ENCODE results near the gene GRIA1. TPM values are rescaled to one million over a fixed set of nuclear protein-coding genes. Genes with fewer than 3 reads are reported as not detected.

GRIA1 gene
- total RNA-seq, 2 donors from 2014 or later: 2.7 TPM; not detected in 1

GRCh38 chr5:153742060-153742459 lies 251.6 kb downstream of the GRIA1 start:
- TF ChIP-seq POLR2AphosphoS5 (IDR thresholded peaks at IDR 0.05) (no peak), POLR2A (IDR thresholded peaks at IDR 0.05) (no peak), CTCF (IDR thresholded peaks at IDR 0.05) (no peak)
- 82% methylated on average over 5 of the region's 5 CpGs for WGBS
- intact Hi-C loops (cut with DNase I): no loop called here

GRCh38 chr5:153744751-153745150 lies 254.3 kb downstream of the GRIA1 start:
- 88% methylated on average over 2 of the region's 2 CpGs for WGBS
- DNase-seq (ENCODE audit: low spot score): no peak
- H3K27ac ChIP-seq: no peak overlapping the region
- no peak overlapping the region for H3K4me3 ChIP-seq
- H3K9me3 ChIP-seq: no peaks in the 10 kb centered on the region
- intact Hi-C loops (cut with DNase I): no loop called here
- H3K36me3 ChIP-seq: no peaks in the 10 kb centered on the region
- TF ChIP-seq POLR2A (IDR thresholded peaks at IDR 0.05): no peak
- TF ChIP-seq POLR2AphosphoS5 (IDR thresholded peaks at IDR 0.05): no peak
- no peak for TF ChIP-seq CTCF (IDR thresholded peaks at IDR 0.05)
- H3K27me3 ChIP-seq (replicated peaks; ENCODE audit: insufficient read depth): no peaks in the 10 kb centered on the region
- H3K4me1 ChIP-seq (replicated peaks): no peaks in the 10 kb centered on the region

More at GRCh38 chr5:153742060-153742459, 251.6 kb downstream of the GRIA1 start:
- no peak overlapping the region for H3K4me3 ChIP-seq
- no peak overlapping the region for H3K27ac ChIP-seq
- H3K27me3 ChIP-seq (replicated peaks; ENCODE audit: insufficient read depth): no peaks in the 10 kb centered on the region
- H3K36me3 ChIP-seq: no peaks in the 10 kb centered on the region
- H3K4me1 ChIP-seq (replicated peaks): no peaks in the 10 kb centered on the region
- no peaks in the 10 kb centered on the region for H3K9me3 ChIP-seq
- no peak for DNase-seq (ENCODE audit: low spot score)

GRCh38 chr5:153745778-153746395 lies 255.4 kb downstream of the GRIA1 start:
- H3K4me1 ChIP-seq (replicated peaks): no peaks in the 10 kb centered on the region
- TF ChIP-seq POLR2A (IDR thresholded peaks at IDR 0.05) (no peak), POLR2AphosphoS5 (IDR thresholded peaks at IDR 0.05) (no peak)
- no peaks in the 10 kb centered on the region for H3K9me3 ChIP-seq
- intact Hi-C loops (cut with DNase I): no loop called here
- DNase-seq (ENCODE audit: low spot score): no peak
- H3K27ac ChIP-seq: no peak overlapping the region
- H3K4me3 ChIP-seq: no peak overlapping the region
- H3K27me3 ChIP-seq (replicated peaks; ENCODE audit: insufficient read depth): no peaks in the 10 kb centered on the region
- WGBS: 53% methylated on average over 5 of the region's 5 CpGs
- H3K36me3 ChIP-seq: no peaks in the 10 kb centered on the region

- intact Hi-C loops (cut with DNase I): no loop called here
- Histone ChIP-seq H3K27ac (no peak overlapping the region), H3K4me3 (no peak overlapping the region), H3K36me3 (no peaks in the 10 kb centered on the region), H3K9me3 (no peaks in the 10 kb centered on the region), H3K4me1 (replicated peaks) (no peaks in the 10 kb centered on the region), H3K27me3 (replicated peaks; ENCODE audit: insufficient read depth) (no peaks in the 10 kb centered on the region)
- no peak for TF ChIP-seq POLR2AphosphoS5 (IDR thresholded peaks at IDR 0.05)
- TF ChIP-seq CTCF (IDR thresholded peaks at IDR 0.05): no peak
- no peak for TF ChIP-seq POLR2A (IDR thresholded peaks at IDR 0.05)
- no peak for DNase-seq (ENCODE audit: low spot score)
- 53% methylated on average over 3 of the region's 3 CpGs for WGBS
Measured at GRCh38 chr5:153746440-153746839, 256.0 kb downstream of the GRIA1 start.

DNA sequence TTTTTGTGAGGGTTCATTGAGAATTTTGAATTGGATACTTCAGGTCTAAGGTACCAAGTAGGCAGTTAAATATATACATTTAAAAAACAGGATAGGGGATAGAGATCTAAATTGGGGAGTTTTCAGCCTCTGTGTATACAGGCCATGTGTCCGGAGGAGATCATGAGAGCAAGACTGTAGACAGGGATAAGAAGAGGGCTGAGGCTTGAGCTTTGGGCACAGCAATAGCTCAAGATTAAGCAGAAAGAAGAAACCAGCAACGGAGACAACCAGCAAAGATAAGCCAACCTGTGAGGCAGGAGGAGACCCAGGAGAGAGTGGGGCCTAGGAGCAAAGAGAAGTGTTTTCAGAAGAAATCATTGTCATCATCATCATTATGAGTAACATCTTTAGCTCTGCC lies 258.4 kb downstream of the GRIA1 start:
- TF ChIP-seq CTCF (IDR thresholded peaks at IDR 0.05) (no peak), POLR2AphosphoS5 (IDR thresholded peaks at IDR 0.05) (no peak), POLR2A (IDR thresholded peaks at IDR 0.05) (no peak)
- 89% methylated on average over 2 of the region's 2 CpGs for WGBS
- Histone ChIP-seq H3K27ac (no peak overlapping the region), H3K9me3 (no peaks in the 10 kb centered on the region), H3K4me1 (replicated peaks) (no peaks in the 10 kb centered on the region), H3K27me3 (replicated peaks; ENCODE audit: insufficient read depth) (no peaks in the 10 kb centered on the region), H3K36me3 (no peaks in the 10 kb centered on the region), H3K4me3 (no peak overlapping the region)
- DNase-seq (ENCODE audit: low spot score): no peak
- intact Hi-C loops (cut with DNase I): no loop called here
